HG03103 (cell line): Measurements from ENCODE around the gene TULP3.

Experiments
- ATAC-seq: cut with Tn5 transposase; IDR thresholded peaks from one replicate; pipeline ENCODE4 v1.9.1; 2021; ENCODE audit warnings: low read depth; ENCODE audit not compliant: unreplicated experiment

Gene TULP3

DNA sequence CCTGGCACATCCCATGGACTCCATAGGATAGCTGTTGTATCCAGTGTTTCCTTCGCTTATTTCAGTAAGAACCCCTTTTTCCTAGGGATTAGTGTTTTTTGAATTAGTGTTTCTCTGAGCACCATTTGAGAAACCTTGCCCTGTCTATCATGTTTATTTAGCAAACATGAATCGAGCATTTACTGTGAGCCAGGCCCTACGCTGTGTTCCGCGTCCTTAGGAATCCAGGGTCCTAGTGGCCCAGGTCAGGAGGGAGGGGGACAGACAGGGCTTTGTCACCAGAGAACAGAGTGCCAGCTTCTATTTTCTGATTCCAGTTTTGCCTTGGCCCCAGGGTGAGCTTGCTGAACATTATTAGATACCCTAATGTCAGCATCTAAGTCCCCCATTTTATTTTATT lies 71.0 kb downstream of the TULP3 start:
- ATAC-seq, result no peak

DNA sequence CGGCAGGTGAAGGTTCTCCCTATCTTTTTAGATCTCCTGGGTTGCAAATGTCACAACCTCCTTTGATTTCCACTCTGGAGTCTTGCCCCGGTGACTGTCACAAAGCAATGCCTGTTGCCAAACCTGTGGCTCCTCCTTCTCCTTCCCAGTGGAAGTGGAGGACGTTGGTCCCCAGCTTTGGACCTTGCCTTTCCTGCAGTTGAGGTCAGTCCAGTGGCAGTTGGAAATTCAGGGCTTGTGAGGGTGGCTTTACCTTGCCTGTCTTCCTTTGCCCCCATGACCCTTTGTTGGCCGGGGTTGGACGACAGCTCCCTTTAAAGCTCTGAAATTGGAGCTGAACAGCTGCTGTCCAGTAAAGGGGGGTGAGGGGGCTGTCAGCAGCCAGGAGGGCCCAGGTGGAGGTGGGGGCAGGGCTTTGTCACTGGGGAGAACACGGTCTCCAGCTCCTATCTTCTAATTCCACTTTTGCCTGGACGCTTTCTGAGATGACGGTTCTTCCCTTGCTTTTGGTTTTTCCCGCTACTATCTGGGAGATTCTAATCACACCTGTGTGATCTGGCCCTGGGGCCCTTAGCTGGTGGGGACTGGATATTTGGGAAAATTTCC lies 72.6 kb downstream of the TULP3 start:
- ATAC-seq, result no peak

DNA sequence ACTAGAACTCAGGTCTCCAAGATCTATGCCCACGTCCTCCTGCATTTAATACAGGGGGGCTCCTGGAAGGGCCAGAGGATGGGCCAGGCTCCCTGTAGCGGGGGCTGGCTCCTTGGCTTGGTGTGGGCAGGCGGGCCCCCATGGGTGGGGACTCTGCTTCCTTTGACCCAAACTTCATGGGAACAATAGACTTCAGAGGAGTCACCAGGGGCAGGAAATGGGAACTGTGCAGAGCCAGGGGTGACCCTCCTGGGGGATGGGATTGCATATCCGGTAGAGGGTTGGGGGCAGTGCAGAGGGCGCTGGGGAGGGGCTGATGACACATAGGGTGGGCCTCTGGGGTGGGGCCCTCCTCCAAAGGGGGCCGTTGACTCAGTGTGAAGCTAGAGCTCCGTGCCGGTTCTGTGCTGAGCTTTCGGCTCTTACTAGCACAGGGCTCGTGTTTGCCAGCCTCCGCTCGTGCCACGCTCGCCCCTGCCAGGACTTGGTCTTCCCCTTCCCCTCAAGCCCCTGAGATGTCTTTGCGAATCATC lies 73.1 kb downstream of the TULP3 start:
- ATAC-seq, result no peak

DNA sequence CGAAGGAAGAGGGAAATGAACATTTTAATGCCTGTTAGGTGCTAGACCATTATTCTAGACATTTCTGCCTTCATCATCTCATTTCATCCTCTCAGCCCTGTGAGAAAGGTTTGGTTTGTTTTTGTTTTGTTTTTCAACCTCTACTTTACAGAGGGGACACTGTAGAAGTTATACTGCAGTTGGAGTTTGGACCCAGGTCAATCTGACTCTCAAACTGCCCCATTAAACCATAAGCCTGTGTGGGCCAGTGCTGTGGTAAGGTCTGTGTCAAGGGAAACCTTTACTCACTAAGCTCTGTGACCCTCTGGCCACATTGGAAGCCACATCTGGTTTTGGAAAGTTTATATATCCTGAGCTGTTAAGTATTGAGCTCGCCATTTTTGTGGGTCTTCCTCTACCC lies 77.0 kb downstream of the TULP3 start:
- ATAC-seq, result no peak

DNA sequence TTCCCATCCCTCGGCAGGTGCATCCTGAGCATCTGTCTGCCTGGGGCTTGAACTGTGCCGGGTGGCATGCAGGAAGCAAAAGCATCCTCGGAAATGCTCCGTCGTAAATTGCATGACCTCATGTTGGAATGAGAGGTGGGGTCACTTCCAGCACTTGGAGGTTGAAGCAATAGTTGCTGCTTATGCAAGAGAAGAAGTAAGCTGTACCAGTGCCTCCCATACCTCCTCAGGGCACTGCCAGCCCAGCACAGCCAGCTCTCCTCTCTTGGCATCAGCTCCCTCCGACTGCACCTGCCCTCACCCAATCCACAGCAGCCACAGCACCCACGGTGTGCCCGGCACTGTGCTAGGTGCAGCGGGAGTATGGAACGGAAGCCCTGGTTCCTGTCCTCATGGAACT lies 80.1 kb downstream of the TULP3 start:
- no peak for ATAC-seq

DNA sequence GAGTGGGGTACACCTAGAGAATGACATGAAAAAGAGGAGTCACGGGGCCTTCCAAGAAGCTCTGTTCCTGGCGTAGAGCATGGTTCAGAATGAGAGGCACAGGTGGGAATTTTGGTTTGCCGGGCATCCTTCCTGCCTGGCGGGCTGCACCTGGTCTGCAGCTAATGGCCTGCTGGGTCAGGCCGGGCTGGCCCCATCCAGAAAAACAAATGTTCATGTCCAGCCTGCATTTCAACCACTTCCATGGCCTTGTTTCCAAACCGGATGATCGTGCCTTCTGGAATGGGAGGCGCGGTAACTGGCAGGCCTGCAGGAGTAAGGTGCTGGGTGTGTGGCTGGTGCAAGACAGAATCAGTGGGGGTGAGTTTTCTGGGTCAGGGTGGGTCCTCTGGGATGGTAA lies 82.9 kb downstream of the TULP3 start:
- ATAC-seq, result no peak

DNA sequence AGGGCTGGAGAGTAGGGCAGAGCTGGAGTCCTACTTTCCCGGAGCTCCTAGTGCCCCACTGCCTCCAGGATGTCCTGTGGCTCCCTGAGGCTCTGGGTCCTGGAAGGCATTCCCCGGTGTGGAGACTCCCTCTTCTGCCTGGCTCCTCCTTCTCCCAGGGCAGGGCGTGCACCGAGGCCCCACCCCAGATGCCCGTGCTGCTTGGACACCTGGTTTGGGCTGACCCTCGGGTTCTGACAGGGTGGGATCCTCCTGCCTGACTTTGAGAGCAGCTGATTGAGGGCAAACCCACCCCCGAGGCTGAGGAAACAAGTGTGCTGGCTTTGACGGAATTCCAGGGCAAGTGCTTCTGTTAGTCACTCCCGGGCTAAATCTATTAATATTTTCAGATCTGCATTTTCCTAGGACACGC lies 83.9 kb downstream of the TULP3 start:
- ATAC-seq, result no peak

DNA sequence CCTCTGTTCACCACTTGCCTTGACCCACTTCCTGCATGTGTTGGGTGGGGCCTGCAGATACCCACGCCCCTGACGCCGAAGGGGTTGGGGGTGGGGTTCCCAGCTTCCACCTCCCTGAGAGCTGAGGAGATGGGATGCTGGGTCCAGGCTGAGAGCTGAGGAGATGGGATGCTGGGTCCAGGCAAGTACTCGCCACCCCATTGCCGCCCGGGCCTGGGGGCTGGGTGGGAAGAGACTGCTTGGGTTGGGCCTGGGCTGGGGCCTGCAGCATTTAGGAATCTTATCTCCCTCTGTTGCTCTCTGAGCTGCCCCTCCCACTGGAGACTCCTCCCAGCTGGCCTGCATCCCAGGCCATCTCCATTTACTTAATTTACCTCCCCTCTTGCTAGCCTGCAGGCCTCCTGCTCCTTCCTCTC lies 85.9 kb downstream of the TULP3 start:
- ATAC-seq, result no peak

DNA sequence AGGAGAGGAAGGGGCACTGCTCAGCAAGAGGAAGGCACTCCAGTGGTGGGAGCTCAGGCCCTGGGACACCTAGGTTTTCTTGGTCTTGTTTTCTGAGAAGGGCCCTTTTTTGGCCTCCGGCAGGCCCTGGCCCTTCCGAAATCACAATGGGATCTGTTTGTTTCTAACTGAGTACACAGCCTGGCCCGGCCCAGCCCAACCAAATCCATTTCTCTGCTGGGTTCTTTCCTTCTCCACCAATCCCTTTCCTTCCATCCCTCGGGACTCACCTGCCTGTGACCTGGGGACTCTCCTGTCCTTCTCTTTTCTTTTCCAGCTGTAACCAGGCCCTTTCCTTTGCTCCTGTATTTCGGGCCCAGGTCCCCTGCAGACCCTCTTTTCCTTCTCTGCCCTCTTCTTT lies 87.1 kb downstream of the TULP3 start:
- no peak for ATAC-seq

DNA sequence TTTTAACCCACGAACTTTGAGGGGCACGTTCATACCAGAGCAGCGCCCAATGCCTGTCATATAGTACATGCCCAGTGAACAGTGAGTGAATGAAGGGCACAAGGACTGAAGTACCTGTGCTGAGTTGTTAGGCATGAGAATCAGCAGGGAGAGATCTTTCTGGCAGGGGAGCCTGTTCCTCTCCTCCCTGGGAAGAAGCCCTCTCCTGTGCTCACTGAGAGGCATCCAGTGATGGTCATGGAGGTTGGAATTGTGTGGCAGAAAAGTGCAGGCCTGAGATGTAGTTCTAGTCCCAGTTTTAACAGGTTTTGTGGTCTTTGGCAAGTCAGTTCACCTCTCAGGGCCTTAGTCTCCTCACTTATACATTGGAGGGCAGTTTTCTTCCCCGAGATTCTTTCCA lies 89.1 kb downstream of the TULP3 start:
- ATAC-seq, result no peak

DNA sequence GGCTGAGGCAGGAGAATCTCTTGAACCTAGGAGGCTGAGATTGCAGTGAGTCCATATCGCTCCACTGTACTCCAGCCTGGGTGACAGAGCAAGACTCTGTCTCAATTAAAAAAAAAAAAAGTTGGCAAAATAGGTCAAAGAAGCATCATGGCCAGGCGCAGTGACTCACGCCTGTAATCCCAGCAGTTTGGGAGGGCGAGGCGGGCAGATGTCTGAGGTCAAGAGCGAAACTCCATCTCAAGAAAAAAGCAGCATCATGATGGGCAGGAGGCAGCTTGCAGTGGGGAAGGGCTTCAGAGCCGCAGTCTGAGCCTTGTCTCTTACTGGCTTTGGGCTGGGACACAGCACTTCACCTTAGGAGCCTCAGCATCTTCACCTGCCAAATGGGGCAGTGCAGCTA lies 89.9 kb downstream of the TULP3 start:
- ATAC-seq, result no peak

DNA sequence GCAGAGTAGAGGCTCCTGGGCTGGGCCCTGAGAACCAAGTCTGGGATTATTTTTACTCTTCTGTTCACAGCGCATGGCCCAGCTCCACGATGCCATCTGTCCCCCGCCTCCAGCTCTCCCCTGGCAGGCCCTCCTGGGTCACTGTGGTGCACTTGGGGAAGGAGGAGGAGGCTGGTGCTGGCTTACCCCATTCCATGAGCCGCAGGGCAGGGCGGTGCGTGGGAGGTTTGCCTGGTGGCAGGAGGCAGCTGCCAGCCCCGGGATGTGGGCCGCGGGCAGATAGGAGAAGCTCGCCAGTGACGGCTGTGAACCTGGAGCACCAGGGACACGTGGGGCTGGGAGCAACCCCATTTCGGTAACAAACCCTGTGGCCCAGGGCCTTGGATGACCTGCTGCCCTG lies 91.7 kb downstream of the TULP3 start:
- no peak for ATAC-seq

DNA sequence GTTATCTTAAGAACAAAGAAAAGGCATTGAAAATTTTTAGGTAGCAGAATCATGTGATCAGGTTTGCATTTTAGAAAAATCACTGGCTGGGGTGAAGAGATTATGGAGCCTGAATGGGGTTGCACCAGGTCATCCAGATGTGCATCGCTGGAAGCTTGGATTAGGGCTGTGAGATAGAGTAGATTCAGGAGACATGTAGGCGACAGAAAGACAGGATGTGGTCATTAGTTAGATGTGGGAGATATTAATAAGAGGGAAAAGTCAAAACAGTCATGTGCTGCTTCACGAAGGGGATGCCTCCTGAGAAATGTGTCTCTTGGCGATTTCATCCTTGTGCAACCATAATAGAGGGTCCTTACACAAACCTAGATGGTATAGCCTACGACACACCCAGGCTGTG lies 93.6 kb downstream of the TULP3 start:
- ATAC-seq, result no peak

DNA sequence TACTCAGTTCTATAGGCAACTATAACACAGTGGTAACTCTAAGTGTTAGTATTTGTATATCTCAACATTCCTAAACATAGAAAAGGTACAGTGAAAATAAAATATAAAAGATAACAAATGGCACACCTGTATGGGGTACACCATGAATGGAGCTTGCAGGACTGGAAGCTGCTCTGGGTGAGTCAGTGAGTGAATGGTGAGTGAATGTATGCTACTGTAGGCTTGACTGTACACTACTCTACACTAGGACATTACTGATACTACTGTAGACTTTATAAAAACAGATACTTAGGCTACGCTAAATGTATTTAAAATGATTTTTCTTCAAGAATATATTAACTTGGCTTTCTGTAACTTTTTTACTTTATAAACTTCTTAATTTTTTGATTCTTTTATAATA lies 94.0 kb downstream of the TULP3 start:
- no peak for ATAC-seq

DNA sequence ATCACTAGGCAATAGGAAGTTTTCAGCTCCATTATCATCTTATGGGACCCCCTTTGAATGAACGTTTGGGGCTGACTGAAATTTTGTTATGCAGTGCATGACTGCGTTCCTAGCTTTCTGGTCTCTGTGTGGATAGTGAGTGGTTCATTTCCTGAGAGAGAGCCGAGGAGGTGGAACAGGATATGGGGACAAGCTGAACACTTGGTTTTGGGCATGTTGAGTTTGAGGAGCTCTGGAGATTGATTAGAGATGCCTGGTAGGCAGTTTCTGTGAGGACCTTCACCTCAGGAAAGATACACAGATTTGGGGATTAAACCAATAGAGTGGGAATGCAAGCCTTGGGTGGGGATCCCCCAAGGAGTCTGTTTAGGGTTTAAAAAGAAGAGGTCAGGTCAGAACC lies 96.2 kb downstream of the TULP3 start:
- ATAC-seq, result no peak

DNA sequence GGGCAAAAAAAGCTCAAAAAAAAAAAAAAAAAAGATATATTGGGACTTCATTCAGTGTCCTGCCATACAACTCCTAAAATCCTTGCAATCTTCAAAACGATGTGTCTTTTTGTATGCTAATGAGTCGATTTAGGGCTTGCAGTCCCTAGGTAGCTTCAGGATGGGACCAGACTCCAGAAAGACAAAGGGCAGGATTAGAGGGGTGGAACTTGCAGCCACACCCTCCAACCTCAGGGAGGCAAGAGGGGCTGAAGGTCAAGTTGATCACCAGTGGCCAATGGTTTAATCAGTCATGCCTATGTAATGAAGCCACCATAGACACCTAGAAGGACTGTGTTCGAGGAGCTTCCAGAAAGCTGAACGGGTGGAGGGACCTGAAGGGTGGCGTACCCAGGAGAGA lies 97.8 kb downstream of the TULP3 start:
- ATAC-seq, result no peak
